NCI-H524 treated with DMSO at 0.1 percent for 48 hours (cell line): ENCODE results near the gene KCNMB1.
"Not testable (repeated sequence)": the region's sequence is repeated elsewhere in the genome, so short reads cannot be mapped to it uniquely, and the experiment has no call there.

ENCODE experiments used
- DNase-seq: peaks from one replicate; lab custom pipeline; 2025; lab: John Stamatoyannopoulos, UW

Gene KCNMB1

DNA sequence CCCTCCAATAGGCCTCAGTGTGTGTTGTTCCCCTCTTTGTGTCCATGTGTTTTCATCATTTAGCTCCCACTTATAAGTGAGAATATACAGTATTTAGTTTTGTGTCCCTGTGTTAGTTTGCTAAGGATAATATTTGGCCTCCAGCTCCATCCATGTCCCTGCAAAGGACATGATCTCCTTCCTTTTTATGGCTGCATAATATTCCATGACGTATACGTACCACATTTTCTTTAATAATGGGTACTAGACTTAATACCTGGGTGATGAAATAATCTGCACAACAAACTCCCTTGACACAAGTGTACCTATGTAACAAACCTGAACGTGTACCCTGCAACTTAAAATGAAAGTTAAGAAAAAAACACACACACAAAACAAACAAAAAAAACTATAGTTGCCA is 12.6 kb downstream of the KCNMB1 start:
- DNase-seq, result not testable (repeated sequence)

DNA sequence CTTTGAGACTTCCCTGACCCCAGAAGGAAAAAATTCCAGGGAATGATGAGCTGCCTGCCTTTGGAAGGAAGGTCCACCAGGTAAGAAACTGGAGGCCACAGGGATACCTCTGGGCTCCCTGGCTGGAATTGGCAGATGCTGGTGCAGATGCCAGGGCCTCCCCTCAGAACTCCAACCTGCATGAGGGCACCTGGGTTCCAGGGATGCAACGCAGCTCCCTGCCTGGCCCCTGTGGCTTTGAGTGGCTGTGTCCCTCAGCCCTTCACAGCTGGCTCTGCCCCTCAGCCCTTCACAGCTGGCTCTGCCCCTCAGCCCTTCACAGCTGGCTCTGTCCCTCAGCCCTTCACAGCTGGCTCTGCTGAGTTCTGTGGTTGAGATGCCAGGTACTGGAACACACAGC is 13.9 kb downstream of the KCNMB1 start:
- no peak for DNase-seq

- no peak for DNase-seq
These were observed 16.2 kb downstream of the KCNMB1 start for GRCh38 chr5:170372971-170373370.

GRCh38 chr5:170368586-170368985 is 20.6 kb downstream of the KCNMB1 start:
- DNase-seq, result no peak

DNA sequence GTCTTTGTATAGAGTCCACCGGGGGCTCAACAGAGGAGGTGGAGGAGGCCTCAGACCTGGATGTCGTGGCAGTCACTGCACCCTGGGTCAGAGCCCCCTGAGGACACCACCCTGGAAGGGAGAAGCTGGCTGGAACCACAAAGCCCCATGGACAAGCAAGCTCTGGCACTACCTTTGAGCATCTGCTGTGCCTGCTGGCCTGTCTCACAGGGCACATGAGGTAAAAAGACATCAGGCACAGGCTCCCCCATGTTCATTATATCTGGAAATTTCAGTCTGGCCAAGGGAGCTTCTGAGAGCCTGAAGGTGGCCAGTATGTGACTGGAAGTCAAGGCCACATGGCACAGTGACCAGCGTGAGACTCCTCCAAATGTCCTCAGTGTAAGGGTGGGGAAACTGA is 22.9 kb downstream of the KCNMB1 start:
- no peak for DNase-seq

DNA sequence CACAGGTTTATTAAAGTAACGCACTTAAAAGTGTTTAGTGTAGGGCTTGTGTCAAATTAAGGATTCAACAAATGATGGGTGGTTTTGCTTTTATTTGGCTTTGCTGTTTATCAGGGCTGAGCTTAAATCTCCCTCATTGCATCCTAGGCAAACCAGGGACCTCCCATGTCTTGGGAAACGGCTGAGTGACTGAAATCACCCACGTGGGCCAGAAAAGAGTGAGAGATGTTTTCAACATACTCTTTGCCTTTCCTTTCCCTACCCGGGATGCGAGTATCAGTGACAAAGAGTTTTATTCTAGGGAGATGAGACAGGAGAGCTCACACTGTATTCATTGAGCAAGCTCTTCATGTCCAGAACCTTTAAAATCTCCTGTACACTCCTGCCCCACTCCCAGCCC is 23.3 kb downstream of the KCNMB1 start:
- no peak for DNase-seq

- no peak for DNase-seq
These were observed 24.2 kb downstream of the KCNMB1 start for GRCh38 chr5:170365011-170365410.

GRCh38 chr5:170363671-170364070 is 25.5 kb downstream of the KCNMB1 start:
- DNase-seq, result no peak

DNA sequence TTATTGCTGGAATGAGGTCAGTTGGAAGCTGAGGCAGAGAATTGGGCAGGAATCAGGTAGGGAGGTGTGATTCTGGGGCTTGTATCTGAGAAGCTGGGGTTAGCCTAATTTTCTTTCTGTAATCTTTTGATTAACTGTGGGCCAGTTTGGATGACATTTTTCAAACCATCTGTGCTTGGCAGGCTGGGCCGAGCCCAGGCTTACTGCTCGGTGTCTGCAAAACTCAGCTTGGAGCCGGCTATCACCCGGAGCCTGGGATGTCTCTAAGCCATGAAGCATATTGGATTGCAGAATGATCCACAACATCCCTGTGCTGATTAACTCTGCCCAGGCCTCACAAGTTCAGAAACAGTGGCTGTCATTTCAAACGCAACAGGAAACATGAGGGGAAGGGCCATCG is 26.5 kb downstream of the KCNMB1 start:
- DNase-seq, result no peak

DNA sequence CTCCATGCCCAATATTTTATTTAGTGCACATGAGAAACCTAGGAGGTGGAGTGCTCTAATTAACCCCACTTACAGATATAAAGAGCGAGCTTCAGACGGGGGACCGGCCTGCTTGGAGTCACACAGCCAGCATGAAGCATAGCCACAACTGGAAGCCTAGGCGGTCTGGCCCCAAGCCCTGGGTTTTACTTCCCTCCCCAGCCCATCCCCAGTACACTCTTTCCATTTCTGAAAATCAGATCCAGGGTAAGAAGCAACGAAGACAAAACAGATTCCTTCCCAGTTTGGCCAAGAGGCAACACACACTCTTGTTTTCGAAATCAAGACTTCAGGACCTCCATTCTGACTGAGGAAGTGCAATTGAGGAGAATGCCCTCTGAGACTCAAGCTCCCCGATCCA is 27.1 kb downstream of the KCNMB1 start:
- no peak for DNase-seq

GRCh38 chr5:170361616-170362015 is 27.6 kb downstream of the KCNMB1 start:
- no peak for DNase-seq

DNA sequence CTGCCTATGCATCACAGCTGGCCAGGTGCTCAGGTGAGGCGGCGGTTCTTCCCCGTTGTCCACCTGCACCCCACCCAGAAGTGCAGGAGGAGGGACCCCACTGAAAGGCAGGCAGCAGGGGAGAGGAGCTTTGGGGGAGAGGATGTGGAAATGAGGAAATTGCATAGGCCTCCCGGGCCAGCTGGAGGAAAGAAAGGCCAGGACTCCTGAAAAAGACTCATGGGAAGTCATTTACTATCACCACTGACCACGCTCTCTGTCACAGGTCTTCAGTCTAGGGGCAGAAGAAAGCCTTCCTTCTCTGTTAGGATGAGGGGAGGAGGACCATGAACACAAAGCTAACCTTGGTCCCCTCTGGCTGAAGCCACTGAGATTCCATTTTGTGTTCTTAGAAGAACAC is 28.1 kb downstream of the KCNMB1 start:
- DNase-seq, result no peak

GRCh38 chr5:170360709-170361108 is 28.5 kb downstream of the KCNMB1 start:
- DNase-seq, result no peak

DNA sequence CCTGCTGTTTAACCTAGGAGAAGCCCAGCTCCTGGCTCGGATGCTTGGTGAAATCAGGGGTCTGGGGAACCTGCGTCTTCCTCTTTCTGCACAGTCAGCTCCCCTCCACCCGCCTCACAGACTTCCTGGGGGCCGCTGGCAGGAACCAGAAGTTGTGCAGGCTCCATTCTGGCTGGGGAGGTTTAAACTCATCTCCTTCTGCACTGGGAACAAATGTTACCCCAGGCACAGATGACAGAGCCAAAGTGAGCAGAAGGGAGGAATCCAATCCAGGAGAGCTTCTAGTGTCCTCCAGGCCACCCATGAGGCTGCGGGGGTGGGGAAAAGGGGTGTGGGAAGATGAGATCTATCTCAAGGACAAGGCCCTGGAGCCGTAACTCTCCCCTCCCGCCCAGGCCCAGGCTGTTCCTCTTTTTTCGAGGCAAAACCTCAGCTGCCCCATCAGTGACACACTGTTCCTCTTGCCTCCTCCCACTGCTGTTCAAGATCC is 31.2 kb downstream of the KCNMB1 start:
- DNase-seq, result no peak

DNA sequence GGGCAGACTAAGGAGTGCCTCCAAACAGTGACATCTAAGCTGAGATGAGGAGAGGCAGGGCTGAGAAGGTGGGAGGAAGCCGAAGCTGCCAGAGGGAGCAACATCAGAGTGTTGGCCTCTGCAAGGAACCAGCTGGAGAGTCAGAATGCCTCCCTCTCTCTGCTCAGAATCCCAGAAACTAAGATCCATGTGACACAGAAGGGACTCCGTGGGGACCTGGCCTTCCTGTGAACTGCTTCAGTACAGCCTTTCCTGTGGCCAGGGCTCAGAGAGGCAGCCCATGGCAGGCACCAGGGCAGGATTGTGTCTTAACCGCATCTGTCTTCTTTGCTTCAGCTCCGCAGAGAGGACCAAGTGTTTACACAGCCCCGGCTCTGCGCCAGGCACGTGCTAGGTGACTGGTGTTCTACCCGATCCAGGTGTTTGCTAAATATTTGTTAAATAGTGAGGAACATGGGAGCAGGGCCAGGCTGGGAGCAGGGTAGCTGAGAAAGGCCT is 33.5 kb downstream of the KCNMB1 start:
- DNase-seq, result no peak

DNA sequence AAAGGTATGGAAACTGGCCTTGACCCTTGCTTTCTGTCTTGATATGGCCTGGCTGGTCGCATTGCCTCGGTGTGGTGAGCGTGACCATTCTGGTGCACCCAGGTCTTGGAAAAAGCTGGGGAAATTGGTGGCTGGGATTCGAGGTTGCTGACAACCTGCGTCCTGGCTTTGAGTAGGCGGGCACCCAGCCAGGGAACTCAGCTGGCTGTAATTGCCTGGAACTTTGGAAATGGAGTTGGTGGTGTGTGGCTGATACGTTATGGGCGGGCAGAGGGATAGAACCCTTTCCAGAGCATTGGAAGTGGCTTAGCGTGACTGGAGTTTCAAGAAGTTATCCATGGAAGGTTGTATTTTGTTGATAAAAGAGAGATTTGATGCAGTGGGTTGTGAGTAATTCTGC is 35.2 kb downstream of the KCNMB1 start:
- DNase-seq, result no peak

GRCh38 chr5:170353011-170353761 is 36.0 kb downstream of the KCNMB1 start:
- DNase-seq, result no peak

DNA sequence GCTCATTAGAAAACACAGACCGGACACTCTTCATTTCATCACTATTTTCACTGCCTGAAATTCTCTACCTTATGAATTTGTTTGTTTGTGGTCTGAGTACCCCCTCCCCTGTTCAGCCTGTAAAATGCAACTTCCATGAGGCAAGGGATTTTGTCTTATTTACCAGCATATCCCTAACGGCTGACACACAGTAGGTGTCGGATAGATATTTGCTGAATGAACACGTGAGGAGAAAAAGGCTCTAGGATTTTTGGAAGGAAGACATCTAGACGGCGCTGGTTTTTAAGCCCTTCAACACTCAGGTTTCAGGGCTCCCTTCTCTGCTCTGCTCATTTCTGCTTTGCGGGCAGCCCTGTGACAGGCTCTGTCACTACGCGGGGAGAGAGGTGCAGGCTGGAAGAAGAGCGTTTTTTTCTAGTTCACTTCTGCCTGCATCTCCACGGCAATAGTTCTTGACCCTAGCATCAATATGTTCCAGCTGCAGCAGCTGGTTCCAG is 41.0 kb downstream of the KCNMB1 start:
- DNase-seq, result no peak

DNA sequence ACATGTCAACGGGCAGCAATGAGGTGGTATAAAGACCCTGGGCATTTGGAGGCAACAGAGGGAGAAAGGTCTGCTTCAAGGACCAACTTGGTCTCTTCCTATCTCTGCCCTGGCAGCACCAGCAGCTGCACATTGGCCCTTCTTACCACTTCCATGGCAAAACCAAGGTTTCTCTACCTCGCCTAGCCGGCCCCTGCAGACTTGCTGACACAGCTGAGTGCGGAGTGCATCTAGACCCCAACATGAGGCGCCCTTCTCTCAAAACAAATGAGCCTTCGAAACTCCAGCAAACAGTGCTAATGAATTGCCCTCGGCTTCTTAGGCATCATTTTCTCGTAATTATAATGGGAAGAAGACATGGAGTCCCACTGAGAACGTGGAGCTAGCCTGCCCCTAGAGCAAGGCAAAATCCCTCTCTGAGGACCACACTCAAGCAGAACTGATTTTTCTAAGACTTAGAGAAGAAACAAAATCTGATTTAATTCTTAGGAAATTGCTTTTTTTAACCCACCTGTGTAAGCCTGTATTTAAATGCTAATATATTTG is 42.1 kb downstream of the KCNMB1 start:
- DNase-seq, result no peak

DNA sequence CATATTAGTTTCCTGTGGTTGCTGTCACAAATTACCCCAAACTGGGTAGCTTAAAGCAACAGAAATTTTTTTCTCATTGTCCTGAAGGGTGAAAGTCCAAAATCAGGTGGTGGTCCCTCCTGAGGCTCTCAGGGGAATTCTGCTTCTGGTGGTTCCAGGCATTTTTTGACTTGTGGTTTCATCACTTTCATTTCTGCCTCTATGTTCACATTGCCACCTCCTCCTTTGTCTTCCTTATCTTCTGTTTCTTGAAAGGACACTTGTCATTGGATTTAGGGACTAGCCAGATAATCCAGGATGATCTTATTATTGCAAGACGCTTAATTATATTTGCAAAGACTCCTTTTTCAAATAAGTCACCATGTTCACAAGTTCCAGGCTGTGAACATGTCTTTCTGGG is 43.2 kb downstream of the KCNMB1 start:
- no peak for DNase-seq

DNA sequence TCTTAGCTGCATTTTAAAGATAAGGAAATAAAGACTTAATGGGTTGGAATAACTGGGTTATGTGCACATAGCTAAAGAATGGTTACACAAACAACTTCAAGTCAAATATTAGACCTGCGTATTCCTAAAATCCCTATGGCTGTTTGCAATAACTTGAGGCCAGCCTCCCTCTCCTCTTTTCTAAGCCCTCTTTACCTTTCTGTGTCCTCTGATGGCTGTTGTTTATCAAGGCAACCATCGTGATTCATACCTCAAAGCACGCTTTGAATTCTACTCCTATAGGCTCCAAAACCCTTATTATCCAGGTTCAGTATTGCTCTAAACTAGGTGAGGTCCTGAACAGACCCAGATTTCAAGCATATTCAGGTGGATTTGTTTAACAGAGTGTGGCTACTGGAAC is 46.0 kb downstream of the KCNMB1 start:
- no peak for DNase-seq

DNA sequence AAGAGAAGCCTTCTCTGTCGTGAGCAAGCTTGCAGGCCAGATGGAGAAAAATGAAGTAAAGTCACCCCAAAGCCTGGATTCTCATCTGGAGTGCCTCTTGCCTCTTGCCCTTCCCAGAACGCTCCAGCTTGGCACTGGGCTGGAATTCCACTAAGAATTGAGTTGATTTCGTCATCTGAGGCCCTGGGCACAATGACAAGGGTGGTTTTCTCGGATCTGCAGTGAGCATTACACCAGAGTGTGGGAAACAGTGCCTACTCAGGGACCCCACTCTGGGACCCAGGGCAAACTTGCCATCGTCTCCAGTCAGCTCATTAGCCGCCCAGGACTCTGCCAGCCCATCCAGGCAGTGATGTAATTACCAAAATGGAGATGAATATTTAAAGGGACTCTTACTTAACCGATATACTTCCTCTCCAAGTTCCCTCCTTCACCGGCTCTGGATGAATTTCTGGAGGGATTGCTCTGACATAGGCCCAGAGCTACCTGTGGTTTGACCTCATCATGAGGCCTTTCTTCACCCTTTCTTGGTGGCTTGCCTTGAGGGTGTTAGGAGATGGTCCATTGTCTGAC is 46.9 kb downstream of the KCNMB1 start:
- no peak for DNase-seq

- no peak for DNase-seq
These were observed 47.6 kb downstream of the KCNMB1 start for GRCh38 chr5:170341545-170341944.
